Tracheal epithelial cell (primary cell): ENCODE data around the gene CHRM2. TPM values are rescaled to one million over a fixed set of nuclear protein-coding genes. Genes with fewer than 3 reads are reported as not detected.

Experiments
- total RNA-seq: library from RNA; depleted of rRNA; stranded (reverse); fragments of >200 nt; gene quantifications from 2 replicates; pipeline ENCODE4 v1.2.1, GENCODE V29; 2014

The CHRM2 gene
- 0.24 TPM in 1 of 2 replicates, not detected in the other for total RNA-seq

DNA sequence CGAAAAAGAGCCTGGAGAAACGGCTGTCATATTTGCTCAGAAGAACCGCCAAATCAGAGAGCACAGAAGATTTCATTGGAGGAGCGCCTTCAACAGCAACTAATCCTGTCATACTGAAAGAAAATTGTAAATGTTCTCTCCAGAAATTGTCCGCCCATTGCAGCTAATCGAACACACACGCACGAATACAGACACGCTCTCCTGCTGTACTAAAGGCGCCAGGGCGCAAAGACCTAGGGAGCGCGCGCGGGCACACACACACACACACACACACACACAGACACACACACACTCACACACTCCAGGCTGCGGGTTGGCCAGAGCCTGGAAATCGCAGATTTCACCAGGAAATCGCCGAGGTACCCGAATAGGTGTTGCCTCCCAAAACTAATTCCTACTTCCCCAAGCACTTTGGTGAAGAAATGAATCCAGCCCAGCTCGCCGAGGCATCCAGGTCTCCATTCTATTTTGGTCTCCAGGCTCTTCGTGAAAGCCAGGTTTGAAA is at the start of gene CHRM2:
CHRM2 (plus strand) TSS at position 157 of the 505 bp plus-strand sequence. CDS start 146,214 bp downstream, outside the sequence.

